Measurements from ENCODE around the gene PRM1.

The PRM1 gene

GRCh38 chr16:11232852-11233726 is 48.0 kb downstream of the PRM1 start:
- DNase-seq = no peak

- DNase-seq = no peak
Observed at GRCh38 chr16:11232302-11232851, 48.8 kb downstream of the PRM1 start.

- DNase-seq = no peak
Observed at GRCh38 chr16:11231367-11231970, 49.7 kb downstream of the PRM1 start.

Measured in cortex of kidney (tissue), 1 donor.